NCI-H146 treated with DMSO at 0.1 percent for 48 hours (cell line): ENCODE results near the gene DYRK4.
"Not testable (repeated sequence)": the region's sequence is repeated elsewhere in the genome, so short reads cannot be mapped to it uniquely, and the experiment has no call there.

Experiments used
- DNase-seq: peaks from one replicate; lab custom pipeline; 2025; ENCODE audit not compliant: unreplicated experiment; lab: John Stamatoyannopoulos, UW

DYRK4 gene, protein sequence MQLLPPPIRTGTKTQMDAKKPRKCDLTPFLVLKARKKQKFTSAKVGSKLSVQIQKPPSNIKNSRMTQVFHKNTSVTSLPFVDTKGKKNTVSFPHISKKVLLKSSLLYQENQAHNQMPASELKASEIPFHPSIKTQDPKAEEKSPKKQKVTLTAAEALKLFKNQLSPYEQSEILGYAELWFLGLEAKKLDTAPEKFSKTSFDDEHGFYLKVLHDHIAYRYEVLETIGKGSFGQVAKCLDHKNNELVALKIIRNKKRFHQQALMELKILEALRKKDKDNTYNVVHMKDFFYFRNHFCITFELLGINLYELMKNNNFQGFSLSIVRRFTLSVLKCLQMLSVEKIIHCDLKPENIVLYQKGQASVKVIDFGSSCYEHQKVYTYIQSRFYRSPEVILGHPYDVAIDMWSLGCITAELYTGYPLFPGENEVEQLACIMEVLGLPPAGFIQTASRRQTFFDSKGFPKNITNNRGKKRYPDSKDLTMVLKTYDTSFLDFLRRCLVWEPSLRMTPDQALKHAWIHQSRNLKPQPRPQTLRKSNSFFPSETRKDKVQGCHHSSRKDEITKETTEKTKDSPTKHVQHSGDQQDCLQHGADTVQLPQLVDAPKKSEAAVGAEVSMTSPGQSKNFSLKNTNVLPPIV

DNA sequence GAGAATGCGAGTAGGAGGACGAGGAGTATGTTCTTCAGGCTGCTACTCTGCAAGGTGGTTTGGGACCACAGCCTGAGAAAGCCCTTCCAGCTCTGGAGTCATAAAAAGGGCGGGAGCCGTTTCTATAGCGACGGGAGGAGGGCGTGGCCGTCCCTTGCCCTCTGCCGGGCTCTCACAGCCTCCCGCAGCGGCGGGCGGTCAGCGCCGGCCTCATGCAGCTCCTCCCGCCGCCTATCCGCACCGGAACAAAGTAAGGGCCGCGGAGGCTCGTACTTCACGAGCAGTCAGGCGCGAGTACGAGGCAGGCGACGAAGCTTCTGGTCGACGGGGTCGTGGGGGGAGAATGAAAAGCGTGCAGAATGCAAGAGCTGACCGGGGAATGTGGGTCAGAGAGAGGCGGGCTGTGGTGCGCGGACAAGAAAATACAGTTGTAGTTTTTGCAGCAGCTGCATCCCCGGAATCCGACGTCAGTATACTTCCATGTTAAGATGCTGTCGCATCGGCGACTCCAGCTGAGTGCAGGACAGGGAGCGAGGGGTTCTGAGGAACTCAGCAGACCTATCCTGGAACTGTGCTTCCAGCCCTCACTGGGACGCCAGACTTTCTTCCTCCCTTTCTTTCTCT is at the start of gene DYRK4:
TSS of gene DYRK4 (plus strand) at position 175 of the 624 bp plus-strand sequence. CDS start at position 213, 38 bp downstream.
- peak; percentile 75 for DNase-seq

DNA sequence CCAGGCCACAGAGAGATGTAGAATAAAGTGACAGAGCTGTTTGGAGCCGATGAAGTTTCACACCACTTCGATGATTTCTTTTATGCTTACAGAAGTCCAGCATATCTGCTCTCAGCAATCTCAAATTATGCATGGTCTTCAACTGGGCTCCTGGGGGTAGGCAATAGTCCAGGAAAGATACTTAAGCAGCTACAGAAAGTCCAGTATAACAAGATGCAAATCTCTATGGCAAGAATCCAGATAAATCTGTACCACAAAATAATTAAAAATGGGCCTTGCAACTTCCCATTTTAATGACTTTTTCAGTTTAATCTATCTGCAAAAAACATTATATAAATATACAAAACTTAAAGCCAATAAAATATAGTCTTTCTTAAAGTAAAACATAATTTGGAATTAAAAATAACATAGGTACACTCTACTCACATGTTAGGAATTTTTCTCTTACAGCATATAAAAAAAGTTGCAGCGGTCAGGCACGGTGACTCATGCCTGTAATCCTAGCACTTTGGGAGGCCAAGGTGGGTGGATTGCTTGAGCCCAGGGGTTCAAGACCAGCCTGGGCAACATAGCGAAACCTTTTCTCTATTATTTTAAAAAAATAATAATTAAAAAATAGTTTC is 43.8 kb upstream of the DYRK4 start:
- no peak for DNase-seq

DNA sequence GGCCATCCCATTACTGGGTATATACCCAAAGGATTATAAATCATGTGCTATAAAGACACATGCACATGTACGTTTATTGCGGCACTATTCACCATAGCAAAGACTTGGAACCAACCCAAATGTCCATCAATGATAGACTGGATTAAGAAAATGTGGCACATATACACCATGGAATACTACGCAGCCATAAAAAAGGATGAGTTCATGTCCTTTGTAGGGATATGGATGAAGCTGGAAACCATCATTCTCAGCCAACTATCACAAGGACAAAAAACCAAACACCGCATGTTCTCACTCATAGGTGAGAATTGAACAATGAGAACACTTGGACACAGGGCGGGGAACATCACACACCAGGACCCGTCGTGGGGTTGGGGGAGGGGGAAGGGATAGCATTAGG is 38.6 kb upstream of the DYRK4 start:
- DNase-seq: not testable (repeated sequence)

DNA sequence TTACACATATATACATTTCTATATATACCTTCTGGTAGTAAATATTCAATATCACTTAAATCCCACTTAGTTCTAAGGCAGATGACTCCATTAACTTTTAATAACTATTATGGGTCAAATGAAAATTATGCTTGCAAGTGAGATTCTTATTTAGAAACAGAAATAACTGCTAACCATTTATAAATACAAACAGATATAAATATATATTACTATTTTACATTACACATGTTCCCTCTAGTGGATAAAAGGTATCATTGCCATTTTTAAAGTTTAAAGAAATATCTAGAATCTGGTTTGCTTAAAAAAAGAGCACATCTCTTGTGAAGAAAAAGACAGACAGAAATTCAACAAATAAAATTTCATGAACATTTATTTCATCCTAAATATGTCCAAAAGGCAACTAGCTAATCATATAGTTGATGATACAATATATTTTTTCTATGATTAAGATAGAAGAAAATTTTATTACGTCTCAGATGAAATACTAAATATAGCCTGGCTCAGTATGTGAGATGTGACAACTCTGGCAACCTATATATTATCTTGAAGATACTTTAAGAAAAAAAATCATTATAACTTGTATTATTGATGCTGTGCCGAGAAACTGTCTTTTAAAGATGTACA is 35.0 kb upstream of the DYRK4 start:
- DNase-seq: peak; percentile 30

DNA sequence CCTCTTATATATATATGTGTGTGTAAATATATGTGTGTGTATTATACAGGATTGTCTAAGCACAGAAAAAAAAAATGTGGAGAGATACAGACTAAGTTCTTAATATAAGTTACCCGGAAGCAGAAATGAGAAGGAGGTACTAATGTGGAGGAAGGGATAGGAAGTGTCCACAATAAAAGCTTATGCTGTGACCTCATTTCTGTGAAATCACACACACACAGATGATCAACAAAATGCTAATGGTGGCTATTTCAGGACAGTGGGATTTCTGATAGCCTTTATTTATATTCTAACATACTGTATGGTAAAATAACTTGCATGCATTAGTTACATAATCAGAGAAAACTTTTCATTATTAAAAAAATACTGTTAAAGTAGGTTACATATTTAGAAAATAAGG is 31.8 kb upstream of the DYRK4 start:
- no peak for DNase-seq

DNA sequence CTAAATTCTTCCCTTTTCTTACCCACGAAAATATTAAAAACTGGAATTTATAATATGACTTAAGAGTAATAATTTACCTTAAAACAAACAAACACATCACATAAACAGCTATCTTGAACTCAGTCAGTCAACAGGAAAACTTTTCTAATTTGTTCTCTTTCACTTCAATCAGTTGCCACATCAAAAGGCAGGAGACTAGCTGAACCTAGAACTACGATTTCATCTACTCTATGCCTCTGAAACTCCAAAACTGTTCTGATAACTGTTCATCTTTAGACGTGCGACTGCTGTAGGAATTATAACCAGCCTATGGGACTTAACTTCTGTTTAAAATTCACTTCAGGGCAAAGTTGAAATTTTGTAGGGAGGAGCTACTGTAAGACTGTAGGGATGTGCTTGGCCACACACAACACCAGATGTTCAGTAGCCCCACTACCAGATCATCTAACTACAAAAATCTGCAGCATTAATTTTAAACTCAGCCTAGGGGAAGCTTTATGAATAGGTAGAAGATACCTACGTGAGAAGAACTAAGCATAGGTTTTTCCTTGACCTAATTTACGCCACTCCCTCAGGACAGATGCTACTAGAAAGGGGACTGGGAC is 30.9 kb upstream of the DYRK4 start:
- no peak for DNase-seq

DNA sequence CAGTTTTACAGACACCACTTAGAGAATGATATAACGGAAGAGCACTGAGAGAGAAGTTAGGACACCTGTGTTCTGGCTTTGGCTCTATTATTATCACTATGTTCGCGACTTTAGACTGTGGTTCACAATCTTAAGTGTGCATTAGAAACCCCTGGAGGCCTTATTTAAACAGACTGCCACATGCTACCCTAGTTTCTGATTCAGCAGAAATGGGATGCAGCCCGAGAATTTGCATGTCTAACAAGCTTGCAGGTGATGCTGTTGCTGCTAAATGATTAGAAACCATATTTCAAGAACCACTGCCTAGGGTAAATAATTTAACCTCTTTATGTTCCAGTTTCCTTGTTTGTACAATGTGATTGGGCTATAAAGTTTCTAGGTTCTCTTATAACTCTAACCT is 26.9 kb upstream of the DYRK4 start:
- DNase-seq: no peak

DNA sequence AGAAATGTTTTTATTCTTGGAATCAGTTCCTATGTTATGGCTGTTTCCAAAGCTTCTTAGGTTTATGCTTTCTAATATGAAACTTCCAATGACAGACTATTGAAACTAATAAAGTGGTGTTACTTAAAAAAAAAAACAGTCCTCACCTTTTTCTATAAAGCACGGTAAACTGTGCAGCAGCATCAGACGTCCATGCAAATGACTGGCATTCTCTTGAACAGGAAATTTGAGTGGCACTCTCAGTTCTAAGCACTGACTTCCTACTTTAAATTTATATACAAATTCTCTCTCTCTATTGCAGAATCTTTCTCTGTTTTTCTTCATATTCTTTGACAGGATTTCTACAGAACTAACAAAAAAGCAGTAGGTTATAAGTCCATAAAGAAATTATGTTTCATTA is 26.1 kb upstream of the DYRK4 start:
- no peak for DNase-seq

DNA sequence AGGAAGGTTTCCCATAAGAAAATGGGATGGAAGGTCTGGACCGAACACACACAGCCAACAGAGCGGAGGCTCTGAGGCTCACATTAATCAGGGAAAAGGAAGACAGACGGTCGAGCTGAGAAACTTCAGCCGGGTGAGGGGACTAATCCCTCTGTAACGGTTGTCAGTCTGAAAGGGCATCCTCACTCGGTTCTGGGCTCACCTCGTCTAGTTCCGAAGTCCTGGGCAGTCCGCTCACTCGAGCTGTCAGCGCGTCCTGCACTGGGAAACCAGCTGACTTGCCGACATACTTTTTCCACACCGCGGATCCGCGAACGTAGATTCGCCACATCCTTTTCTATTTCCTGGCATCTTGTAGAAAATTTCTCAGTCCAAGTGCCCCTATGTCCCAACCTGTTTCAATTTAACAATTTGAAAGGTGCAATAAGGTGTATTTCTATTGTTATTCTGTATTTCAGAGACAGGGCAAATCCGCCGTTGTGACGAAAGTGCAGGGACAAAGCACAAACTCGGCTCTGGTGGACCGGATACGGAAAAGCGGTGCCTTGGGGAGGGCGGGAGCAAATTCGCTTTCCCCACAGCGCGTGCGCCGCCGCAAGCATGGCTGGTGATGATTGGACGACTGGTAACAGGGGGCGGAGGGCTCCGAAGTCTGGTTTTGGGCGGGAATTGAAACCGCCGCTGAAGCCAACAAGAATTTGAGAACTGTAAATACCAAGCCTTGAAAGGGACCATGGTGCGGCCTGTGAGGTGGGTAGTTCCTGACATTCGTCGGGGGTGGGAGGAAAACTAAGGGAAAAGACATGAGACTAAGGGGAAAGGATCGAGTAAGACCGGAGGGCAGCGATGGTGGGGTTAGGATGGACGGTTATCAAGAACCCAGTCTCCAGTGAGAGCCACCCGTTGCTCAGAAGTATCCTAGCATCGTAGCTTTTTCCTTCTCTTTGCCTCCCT is 23.5 kb upstream of the DYRK4 start, which contains the start of gene RAD51AP1:
TSS of gene RAD51AP1 (plus strand) at position 684 of the 954 bp plus-strand sequence. CDS start at position 734, 50 bp downstream.
- DNase-seq: peak; percentile 94

DNA sequence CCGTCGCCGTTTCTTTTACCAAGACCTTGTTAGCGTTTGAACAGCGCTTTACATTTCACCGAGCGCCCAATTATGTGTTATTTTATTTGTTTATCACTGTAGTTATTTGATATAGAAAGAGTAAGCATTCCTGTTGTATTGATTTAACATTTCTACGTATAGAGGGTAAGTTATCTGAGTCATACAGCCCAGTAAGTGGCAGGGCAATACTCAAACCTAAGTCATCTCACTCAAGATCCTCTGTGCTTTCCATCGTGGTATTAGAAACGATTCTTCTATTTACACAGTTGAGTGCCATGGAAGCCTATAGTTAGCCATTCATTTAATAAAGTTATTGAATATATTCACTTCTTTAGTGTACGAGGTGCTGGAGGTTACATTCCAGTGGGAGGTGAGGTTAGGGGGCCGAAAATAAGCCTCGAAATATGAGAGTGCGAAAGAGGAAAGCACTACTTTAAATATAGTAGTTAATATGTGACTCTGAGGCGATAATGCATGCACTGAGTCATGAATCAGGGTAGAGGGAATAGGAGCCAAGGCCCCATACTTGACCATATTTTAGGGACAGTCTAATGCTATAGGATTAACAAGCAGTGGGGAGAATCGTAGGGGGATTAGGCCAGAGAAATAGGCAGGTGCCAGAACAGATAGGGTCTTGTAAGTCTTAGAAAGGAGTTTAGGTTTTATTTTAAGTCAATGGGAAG is 22.7 kb upstream of the DYRK4 start:
- DNase-seq: no peak

DNA sequence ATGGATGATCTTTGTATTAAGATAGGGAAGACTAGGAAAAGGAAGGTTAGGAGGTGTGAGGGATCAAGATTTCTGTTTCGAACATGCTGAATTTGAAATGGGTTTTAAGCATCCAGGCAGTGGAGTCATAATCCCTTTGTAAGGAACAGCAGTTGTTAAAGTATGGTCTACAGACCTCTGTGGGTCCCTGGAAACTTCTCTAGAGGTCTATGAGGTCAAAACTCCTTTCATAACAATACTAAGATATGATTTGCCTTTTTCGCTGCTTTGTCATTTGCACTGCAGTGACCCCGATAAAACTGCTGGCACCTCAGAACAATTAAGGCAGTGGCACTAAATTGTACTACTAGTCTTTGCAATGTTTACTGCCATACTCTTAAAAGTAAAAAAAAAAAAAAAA is 21.8 kb upstream of the DYRK4 start:
- DNase-seq: no peak

DNA sequence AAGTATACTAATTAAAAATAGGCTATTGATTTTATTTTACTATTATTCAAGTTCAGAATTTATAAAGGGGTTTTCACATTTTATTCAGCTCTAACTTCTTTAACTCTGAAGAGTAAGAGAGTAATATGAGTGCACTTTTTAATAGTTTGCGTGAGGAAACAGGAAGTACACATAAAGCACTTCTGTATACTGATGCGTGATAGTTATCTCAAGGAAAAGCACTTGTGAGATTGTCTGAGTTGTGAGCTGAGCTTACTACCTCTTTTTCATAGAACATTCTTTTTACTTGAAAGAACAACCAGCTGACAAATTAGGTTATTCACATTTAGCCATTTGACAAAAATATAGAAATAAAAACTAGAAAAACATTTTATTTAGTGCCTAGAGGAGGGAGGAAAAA is 21.4 kb upstream of the DYRK4 start:
- no peak for DNase-seq

DNA sequence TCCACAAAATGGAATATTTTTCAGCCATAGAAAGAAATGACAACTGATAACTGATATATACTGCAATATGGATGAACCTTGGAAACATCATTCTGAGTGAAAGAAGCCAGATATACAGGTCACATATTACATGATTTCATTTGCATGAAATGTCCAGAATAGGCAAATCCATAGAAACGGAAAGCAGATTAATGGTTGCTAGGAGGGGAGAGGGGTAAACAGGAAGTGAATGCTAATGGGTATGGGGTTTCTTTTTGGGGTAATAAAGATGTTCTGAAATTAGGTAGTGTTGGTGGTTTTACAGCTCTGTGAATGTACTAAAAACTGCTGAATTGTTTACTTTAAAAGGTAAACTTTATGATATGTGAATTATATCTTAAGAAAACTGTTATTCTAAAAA is 16.8 kb upstream of the DYRK4 start:
- no peak for DNase-seq

DNA sequence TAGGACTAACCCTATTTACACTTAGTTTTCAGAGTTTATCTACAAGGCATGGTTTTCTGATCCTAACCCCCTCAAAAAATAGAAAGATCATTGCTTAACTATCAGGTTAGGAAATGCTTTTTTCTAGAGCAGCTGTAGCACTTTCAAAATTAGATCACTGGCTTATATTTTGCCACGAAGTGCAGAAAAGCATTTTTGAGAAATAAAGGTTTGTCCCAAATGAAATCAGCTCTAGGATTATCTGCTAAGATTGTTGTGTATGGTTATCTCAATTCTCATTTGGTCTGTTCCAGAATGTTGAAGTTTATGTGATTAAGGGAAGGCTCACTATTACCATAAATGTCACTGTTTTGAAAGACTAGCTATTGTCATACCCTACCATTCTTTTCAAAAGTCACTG is 9.8 kb upstream of the DYRK4 start:
- DNase-seq: no peak

DNA sequence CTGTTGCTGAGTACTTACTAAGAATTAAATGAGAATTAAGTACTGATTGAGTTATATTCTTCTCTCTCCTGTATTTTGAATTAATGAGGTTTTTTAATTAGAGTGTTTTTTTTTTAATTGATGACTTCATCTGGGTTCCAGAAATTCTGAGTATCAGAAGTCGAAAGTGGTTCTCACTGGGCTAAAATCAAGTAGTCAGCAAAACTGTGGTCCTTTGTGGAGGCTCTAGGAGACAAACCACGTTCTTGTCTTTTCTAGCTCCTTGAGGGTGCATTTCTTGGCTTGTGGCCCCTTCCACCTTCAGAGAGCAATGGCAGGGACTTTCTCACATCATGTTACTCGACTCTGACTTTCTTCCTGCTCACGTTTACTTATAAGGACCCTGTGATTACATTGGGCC is 8.1 kb upstream of the DYRK4 start:
- DNase-seq: no peak

DNA sequence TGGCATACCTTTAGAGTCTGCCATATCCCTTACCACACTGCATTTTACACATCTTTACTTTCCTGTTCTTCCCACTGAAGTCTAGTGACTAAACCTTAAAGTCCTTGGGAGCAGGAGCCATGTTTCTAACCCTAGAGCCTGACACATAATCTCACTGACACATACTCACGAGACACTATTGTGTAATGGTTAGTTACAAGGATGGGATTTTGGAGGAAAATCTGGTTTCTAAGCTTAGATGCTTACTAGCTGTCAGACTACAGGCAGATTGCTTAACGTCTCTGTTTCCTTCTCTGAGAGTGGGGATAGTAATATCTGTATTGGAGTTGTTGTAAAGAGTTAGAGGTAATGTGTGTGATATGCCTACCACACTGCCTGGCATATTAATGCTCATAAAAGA is 6.2 kb upstream of the DYRK4 start:
- DNase-seq: no peak

DNA sequence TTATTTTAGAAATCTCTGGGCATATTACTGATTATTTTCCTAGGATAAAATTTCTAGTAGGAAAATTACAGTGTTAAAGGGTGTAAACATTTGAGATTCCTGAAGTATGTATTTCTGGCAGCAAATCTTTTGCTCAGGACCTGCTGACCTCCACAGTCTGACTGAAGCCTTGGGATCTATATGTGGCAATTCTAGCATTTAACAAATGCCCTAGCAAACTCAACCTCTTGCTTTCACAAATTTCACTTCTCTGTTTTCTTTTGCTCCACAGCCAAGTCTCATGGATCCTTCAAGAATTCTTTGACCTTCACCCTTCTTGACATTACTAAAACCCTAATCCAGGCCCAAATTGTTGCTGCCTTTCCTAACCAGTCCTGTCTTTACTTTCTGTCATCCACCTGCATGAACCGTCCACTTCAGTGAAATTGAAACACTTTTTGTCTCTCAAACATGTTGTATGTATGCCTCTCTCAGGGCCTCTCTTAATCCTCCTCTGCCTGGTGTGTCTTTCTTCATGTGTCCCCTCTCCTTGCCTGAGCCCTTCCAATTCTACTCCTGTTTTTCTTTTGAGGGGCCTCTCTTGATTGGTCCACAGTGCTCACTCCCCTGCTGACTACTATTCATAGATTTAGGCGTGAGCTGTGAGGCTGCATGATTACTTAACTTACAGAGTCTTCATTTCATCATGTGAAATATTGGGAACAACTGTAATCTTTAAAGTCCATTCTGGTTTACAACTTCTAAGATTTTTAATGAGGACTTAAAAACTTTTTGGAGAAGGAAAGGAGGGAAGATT is 5.1 kb upstream of the DYRK4 start:
- DNase-seq: no peak

DNA sequence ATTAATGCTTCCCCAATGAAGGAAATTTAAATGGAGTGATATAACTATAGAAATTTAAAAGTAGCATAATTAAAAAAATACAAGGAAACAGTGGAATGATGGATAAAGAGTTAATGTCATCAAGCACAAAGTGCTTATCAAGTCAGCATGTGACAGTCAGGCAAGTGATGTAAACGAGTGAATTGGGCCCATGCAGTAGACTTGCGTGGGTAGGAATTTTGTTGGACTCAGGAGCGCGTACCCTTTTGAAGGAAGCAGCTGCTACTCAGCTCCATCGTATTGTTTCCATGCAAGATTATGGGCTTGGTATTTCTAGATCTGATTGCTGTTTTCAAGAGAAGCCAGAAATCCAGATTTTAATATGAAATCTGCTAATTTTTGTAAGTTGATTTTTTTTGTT is 4.4 kb upstream of the DYRK4 start:
- DNase-seq: no peak
